Subcutaneous adipose tissue (tissue), 4 donors: ENCODE measurements around the gene FGB. TPM values are rescaled to one million over a fixed set of nuclear protein-coding genes. Genes with fewer than 3 reads are reported as not detected.

Experiments used
- total RNA-seq, 4 donors: library from RNA; depleted of rRNA; stranded (reverse); fragments of >200 nt; gene quantifications; one replicate each; pipeline ENCODE4 v1.1.0, GENCODE V29; 2016
- TF ChIP-seq, protein P1 (sequence below): fragments of 450-650 bp; IDR thresholded peaks from one replicate; pipeline ENCODE4 v1.5.1; 2016; ENCODE audit warnings: low read depth, mild to moderate bottlenecking, control low read depth, antibody characterized with exemption, moderate library complexity

Gene FGB
- total RNA-seq, 4 donors from 2014 or later: not detected

DNA sequence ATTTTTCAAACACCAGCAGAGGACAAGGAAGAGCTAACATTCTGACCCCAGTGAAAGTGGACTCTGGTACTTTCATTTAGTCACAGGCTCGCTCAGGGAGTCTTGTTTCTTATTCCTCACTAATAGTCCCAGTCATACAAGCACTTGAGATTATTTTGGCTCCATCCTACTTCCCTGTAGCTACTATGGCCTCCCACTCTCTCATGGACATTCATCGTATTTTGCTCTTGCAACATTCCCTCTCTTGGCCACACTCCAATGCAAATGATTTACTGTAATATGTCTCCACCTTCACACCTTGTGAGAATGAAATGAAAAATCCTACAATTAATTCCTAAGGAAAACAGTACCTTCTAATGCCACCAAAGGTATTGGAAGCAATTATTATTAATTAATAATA is 33.9 kb upstream of the FGB start:
- TF ChIP-seq, protein P1, sequence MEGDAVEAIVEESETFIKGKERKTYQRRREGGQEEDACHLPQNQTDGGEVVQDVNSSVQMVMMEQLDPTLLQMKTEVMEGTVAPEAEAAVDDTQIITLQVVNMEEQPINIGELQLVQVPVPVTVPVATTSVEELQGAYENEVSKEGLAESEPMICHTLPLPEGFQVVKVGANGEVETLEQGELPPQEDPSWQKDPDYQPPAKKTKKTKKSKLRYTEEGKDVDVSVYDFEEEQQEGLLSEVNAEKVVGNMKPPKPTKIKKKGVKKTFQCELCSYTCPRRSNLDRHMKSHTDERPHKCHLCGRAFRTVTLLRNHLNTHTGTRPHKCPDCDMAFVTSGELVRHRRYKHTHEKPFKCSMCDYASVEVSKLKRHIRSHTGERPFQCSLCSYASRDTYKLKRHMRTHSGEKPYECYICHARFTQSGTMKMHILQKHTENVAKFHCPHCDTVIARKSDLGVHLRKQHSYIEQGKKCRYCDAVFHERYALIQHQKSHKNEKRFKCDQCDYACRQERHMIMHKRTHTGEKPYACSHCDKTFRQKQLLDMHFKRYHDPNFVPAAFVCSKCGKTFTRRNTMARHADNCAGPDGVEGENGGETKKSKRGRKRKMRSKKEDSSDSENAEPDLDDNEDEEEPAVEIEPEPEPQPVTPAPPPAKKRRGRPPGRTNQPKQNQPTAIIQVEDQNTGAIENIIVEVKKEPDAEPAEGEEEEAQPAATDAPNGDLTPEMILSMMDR: no peak

DNA sequence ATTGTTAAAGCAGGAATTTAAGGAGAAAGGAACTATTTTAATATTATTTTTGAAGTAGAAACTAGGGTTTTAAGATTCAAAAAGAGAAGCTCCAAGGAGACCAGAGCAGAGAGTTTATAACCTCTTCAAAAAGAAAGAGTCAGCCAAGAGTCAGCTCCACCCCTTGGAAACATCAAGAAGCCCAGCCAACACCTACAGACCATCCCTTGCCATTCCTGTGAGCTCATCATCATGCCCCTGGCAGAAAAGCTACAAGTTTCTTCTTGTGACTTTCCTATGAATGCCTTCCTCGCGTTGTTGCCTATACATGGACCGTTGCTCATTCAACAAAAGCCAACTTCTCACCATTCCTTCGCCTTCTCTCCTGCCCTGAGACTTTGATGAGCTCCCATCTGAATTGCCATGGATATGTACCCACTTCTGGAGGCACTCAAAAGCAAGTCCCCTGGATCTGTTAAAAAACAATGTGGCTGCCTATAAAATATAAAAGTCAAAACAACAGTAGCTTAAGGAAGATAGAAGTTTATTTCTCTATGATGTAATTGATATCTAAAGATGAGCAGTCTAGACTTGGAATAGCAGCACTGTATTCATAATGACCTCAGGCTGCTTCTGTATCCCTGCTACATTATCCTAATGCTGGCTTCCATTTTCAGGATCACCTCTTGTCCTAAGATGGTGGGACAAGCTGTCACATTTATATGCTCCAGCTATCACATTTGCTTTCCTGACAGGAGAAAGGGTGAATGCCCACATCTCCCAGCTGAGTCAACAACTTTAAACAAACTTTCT is 32.9 kb upstream of the FGB start:
- TF ChIP-seq, protein P1: no peak

DNA sequence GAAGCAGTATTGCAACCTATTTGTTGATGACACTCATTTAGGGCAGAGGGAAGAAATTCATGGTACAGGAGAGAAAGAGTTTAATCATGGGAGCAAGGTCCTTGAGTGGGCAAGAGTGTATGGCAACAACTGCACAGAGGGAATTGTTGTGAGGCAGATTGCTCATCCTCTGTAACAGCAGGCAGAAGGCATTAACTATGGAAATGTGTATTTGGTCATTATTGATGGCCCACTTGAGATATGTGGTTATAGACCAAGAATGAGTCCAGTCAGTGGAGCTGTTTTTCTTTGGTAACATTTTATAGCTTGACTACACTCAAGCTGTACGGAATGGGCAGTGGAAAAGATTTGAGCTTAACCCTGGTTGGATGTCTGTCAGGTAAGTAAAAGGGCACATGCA is 28.5 kb upstream of the FGB start:
- TF ChIP-seq, protein P1: no peak

DNA sequence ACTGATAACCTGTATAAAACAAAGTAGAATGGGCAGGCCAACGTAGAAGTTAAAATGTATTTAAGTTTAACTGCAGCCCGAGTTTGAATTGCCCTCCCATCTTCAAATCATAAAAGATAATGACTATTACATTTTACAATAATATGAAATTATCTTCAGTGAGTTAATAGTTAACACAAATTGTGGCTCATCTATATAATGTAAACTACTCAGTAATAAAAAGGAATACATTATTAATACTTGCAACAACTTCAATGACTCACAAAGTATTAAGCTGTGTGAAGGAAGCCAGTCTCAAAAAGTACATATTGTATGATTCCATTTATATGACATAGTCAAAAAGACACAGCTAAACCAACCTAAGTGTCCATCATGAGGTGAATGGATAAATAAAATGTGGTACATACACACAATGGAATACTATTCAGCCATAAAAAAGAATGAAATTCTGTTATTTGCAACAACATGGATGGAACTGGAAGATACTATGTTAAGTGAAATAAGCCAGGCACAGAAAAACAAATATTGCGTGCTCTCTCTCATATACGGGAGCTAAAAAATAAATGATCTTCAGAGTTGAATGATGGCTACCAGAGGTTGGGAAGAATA is 20.4 kb upstream of the FGB start:
- TF ChIP-seq, protein P1: no peak

DNA sequence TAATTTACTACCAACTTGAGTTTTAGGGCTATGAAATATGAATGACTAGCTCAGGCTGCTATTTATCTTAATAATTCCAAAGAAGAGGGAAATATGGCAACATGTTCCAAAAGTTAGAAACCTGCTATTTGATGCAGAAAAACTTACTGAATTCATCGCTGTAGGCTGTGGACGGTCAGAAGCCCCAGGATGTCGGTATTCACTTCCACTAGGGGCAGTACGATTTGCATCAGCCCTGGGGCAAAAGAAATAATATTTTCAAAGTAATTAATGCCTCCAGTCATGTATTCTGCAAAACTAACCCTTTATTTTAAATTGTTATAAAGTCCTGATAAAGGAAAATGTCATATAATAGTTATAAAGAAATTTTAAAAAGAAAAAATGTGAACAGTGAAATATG is 17.1 kb upstream of the FGB start:
- TF ChIP-seq, protein P1: no peak

DNA sequence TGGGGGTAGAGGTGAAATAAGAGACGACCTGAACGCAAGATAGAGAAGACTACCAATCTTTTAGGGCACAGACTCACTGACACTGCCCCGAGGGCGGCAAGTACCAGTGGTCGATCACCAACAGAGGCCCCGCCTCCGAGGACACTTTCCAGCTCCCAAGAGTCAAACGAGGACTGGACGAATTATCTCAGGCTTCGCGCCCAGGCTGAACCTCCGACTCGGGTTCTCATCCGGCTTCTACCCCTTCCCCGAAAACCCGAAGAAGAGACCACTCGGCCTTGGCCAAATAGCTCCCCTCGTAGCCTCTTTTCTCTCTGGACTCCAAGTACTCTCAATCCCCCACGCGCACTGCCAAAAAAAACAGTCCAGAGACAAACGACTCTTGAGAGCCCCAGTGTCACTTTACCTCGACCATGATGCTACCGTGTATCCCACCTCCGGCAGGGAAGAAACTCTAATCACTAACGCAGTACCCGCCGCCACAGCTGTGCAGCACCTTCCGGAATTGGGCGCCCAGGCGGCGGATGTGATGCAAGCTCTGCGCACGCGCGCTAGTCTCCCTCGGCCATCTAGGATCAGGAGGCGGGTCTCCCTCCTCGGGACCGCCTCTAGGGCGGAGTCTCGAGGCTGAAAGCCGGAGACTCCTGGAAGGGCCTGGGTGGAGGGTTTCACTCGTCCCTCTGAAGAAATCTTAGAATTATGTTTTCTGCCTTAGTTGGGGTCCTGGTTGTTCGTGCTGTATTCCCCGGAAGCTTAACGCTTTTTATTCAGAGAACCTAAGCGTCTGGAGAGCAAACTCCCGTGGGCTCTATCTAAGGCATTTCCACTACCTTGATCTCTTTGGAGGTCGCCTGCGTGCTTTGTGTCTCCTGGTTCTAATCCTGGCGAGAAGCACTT is 12.7 kb upstream of the FGB start, which contains the start of gene PLRG1:
Gene PLRG1 (minus strand): TSS at position 507 of the 897 bp plus-strand sequence. CDS start 92 bp downstream, at position 415.
- TF ChIP-seq, protein P1: no peak
